Activated T-cell treated with anti-CD3 and anti-CD28 coated beads for 24 hours (primary cell): ENCODE results near the gene IPO4.

Source experiments
- DNase-seq: peaks from one replicate; pipeline ENCODE4 v3.0.0-alpha.2; 2020; ENCODE audit warnings: low read depth

The IPO4 gene

GRCh38 chr14:24131549-24131966 is 57.1 kb downstream of the IPO4 start:
- no peak for DNase-seq

GRCh38 chr14:24130717-24131548 is 57.7 kb downstream of the IPO4 start:
- DNase-seq, result no peak

- no peak for DNase-seq
Observed at GRCh38 chr14:24130380-24130716, 58.3 kb downstream of the IPO4 start, which contains the start of gene FITM1. Gene FITM1 (plus strand): TSS chr14:24130659. CDS start chr14:24131564, 905 bp downstream.
